PFSK-1 (cell line): Measurements from ENCODE around the gene IRF1.

ENCODE experiments used
- FOXP2 ChIP-seq: optimal IDR thresholded peaks from 2 replicates; pipeline ENCODE3; 2011; ENCODE audit warnings: borderline replicate concordance, control low read depth, inconsistent platforms; ENCODE audit not compliant: insufficient read depth; ENCODE audit errors: extremely low read length, extremely low read depth
- POLR2AphosphoS5 ChIP-seq: IDR thresholded peaks from 2 replicates; pipeline ENCODE4 v1.6.1; 2012; ENCODE audit warnings: low read depth, mild to moderate bottlenecking, control low read depth, low read length, moderate library complexity
- SIN3A ChIP-seq: IDR thresholded peaks from 2 replicates; pipeline ENCODE4 v1.6.1; 2012; ENCODE audit warnings: mild to moderate bottlenecking, low read length, moderate library complexity, borderline replicate concordance; ENCODE audit not compliant: insufficient read depth
- TAF1 ChIP-seq: IDR thresholded peaks from 2 replicates; pipeline ENCODE4 v1.6.1; 2012; ENCODE audit warnings: low read length, control low read depth, borderline replicate concordance; ENCODE audit not compliant: insufficient read depth
- TF ChIP-seq, protein P1 (sequence below), 2 experiments: IDR thresholded peaks; 2 replicates each; pipeline versions ENCODE4 v1.6.1 to v1.8.0; 2011 to 2012; ENCODE audit warnings: low read depth in 2 of 2, low read length in 2 of 2, control low read depth in 1 of 2, inconsistent platforms in 1 of 2, mild to moderate bottlenecking in 1 of 2, moderate library complexity in 1 of 2; ENCODE audit not compliant: insufficient read depth in 1 of 2

IRF1 gene

DNA sequence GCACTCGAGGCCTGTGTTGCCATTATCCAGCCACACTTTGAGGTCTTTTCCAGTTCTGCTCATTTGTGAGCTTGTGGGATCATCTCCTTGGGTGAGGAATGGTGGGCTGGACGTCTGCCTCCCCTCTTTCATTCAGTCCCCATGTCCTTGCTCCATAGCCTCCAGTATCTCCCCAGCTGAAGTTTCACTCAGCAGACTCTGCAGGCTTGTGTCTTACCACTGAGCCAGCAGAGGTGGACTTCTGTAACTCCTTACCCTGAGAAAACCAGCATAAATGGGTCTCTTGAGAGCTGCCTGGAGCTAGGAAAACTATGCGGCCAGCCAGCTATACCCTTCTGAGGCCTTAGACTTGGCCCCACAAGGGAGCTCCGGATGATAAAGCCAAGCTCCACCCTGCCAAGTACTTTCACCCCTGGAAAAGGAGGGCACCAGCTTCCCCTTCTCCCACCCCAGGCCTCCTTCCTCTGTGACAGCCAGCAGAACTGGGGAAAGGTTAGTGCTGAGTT, 12.2 kb downstream of the IRF1 start:
- TF ChIP-seq POLR2AphosphoS5 = no peak
- TF ChIP-seq, protein P1, sequence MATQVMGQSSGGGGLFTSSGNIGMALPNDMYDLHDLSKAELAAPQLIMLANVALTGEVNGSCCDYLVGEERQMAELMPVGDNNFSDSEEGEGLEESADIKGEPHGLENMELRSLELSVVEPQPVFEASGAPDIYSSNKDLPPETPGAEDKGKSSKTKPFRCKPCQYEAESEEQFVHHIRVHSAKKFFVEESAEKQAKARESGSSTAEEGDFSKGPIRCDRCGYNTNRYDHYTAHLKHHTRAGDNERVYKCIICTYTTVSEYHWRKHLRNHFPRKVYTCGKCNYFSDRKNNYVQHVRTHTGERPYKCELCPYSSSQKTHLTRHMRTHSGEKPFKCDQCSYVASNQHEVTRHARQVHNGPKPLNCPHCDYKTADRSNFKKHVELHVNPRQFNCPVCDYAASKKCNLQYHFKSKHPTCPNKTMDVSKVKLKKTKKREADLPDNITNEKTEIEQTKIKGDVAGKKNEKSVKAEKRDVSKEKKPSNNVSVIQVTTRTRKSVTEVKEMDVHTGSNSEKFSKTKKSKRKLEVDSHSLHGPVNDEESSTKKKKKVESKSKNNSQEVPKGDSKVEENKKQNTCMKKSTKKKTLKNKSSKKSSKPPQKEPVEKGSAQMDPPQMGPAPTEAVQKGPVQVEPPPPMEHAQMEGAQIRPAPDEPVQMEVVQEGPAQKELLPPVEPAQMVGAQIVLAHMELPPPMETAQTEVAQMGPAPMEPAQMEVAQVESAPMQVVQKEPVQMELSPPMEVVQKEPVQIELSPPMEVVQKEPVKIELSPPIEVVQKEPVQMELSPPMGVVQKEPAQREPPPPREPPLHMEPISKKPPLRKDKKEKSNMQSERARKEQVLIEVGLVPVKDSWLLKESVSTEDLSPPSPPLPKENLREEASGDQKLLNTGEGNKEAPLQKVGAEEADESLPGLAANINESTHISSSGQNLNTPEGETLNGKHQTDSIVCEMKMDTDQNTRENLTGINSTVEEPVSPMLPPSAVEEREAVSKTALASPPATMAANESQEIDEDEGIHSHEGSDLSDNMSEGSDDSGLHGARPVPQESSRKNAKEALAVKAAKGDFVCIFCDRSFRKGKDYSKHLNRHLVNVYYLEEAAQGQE (IDR thresholded peaks at IDR 0.05; ENCODE audit: insufficient read depth in 1 of 2, low read depth in 2 of 2, low read length in 2 of 2) = no peak
- TF ChIP-seq SIN3A = no peak
- no peak for TF ChIP-seq TAF1
- no peak for TF ChIP-seq FOXP2

DNA sequence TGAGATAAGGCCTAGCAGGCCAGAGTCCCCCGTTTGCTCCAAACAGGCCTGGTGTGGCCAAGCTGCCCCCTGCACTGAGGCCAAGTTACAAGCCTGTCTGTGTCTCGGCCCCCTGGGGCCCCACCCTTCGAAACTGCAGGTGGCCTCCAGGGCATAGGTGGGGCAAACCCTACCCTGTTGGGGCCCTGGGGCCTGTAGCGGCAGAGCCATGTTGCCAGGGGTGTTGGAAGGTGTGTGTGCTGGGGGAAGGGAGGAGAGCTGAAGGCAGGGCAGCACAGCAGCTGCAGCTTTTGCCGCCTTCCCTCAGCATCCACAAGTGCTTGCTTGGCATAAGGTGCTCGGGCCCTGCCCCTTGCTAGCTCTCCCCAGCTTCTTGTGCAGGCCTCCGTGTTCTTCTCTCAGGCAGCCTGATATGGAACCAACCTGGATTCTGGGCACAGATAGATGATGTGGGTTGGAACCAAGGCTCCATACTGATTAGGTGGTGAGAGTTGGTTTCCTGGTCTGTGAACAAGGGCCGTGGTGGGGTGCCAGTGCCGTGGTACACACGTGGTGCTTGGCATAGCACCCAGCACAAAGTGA, 12.7 kb downstream of the IRF1 start:
- TF ChIP-seq POLR2AphosphoS5 = no peak
- no peak for TF ChIP-seq SIN3A
- no peak for TF ChIP-seq FOXP2
- TF ChIP-seq TAF1 = no peak
- TF ChIP-seq, protein P1 (IDR thresholded peaks at IDR 0.05; ENCODE audit: insufficient read depth in 1 of 2, low read depth in 2 of 2, low read length in 2 of 2) = no peak

DNA sequence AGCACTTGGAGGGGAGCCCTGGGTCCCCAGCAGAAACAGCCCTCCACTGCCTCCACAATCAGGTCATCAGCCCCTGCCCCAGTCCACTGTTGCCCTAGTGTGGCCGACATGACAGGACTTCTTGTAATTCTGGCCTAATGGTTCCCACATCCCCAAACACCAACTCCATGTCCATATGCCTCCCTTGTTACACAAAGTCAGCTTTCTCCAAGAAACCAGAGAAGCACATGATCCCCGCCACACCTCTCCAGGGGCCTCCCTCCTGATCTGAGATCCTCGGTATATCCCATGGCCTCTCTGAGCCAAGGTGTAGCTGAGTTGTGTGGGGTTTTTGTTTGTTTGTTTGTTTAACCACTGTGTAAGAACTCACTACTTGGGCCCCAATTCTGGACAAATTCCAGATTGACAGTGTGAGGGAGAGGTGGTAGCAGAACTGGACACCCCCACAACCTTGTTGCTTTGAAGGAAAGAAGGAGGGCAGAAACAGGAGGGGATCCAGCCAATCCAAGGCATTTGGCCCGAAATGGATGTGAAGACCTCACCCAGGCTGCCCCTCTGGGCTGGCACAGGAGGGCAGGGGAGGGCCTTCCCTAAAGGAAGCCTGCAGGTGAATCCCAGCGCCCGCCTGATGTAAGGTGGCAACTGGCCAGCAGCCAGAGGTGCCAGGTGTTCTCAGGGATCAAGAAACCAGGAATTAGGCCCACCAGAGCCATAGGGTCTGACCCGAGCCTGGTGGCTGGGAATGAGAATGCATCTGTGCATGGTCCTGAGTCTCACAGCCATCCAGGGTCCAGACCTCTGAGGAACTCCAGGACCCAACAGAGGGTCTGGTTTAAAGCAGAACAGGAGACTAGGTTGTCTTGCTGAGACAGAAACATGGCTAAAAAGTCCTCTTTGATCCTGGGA, 13.4 kb downstream of the IRF1 start:
- no peak for TF ChIP-seq FOXP2
- TF ChIP-seq, protein P1 (IDR thresholded peaks at IDR 0.05; ENCODE audit: insufficient read depth in 1 of 2, low read depth in 2 of 2, low read length in 2 of 2) = no peak
- TF ChIP-seq POLR2AphosphoS5 = no peak
- no peak for TF ChIP-seq SIN3A
- TF ChIP-seq TAF1 = no peak

DNA sequence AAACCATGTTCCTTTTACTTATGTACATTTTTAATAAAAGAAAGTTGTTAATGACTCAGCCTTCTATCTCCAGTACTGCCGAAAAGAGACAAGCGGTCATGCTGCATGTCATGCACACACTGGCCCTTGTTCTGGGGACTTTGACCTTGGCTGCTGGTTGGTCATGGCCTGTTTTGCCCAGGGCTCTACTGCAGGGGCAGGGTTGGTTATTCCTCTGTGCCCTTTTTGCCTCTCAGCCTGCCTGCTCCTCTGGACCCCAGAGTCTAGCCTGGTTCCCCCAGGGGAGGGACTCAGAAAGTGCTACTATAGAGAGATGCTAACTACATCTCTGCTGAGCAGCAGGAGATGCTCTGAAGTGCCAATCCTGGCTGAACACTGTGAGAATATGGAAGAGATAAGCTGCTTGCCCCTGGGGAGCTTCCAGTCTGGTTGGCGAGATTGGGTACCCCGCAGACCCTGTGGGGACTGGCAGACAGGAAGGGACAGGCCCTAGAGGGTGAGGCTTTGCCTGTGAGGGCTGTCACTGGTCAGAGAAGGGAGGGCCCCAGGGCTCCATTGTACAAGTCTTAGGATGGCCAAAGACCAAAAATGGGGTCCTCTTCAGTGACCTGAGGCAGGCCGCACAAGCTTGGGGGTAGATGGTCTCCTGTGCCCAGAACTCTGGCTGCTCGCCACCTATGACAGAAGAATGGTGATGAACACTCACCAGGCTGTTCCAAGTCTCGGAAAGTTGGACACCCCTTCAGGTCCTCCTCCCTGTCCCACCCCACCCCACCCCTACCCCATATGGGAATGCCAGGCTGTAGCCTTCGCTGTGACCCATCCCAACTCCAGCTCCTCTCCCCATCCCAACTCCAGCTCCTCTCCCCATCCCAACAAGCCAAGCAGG, 14.3 kb downstream of the IRF1 start:
- TF ChIP-seq FOXP2 (no peak), TAF1 (no peak), POLR2AphosphoS5 (no peak), SIN3A (no peak)
- TF ChIP-seq, protein P1 (IDR thresholded peaks at IDR 0.05; ENCODE audit: insufficient read depth in 1 of 2, low read depth in 2 of 2, low read length in 2 of 2) = no peak
